Stimulated activated CD8-positive, alpha-beta memory T cell treated with anti-CD3 and anti-CD28 coated beads, Interleukin-4, amount 100 ng/mL, for 4 hours (primary cell): ENCODE measurements around the gene GFY.
A peak's percentile ranks its signal among the peaks of the same experiment; 100 is the strongest.

Experiments
- DNase-seq, 2 donors: peaks; one replicate each; pipeline ENCODE4 v3.0.0-alpha.2; 2020; ENCODE audit warnings: low read depth in 2 of 2, low spot score in 1 of 2

GFY gene

GRCh38 chr19:49425178-49425577, at the start of gene GFY:
Gene GFY, plus strand, starts transcription at chr19:49425388. Its CDS starts 1,043 bp downstream, at chr19:49426431.
- no peak for DNase-seq

- DNase-seq = no peak
Observed at GRCh38 chr19:49378512-49378911, 46.7 kb upstream of the GFY start.

GRCh38 chr19:49380391-49380790, 44.8 kb upstream of the GFY start:
- DNase-seq = no peak

GRCh38 chr19:49382639-49383038, 42.5 kb upstream of the GFY start:
- no peak for DNase-seq

GRCh38 chr19:49383599-49383998, 41.6 kb upstream of the GFY start:
- DNase-seq = no peak

- DNase-seq = peak; percentile 72 to 76
Observed at GRCh38 chr19:49387936-49388372, 37.2 kb upstream of the GFY start, which contains the start of gene KASH5. Gene KASH5, plus strand, starts transcription at chr19:49388249. Its CDS starts 2,635 bp downstream, at chr19:49390884.

GRCh38 chr19:49389406-49389805, 35.8 kb upstream of the GFY start:
- DNase-seq = no peak

- no peak for DNase-seq
Observed at GRCh38 chr19:49390131-49390928, 34.9 kb upstream of the GFY start.

GRCh38 chr19:49390929-49391359, 34.2 kb upstream of the GFY start:
- DNase-seq = no peak

- DNase-seq = peak; percentile 56 to 58
Observed at GRCh38 chr19:49391581-49392399, 33.4 kb upstream of the GFY start.

GRCh38 chr19:49393881-49394280, 31.3 kb upstream of the GFY start:
- no peak for DNase-seq

- no peak for DNase-seq
Observed at GRCh38 chr19:49395581-49396407, 29.4 kb upstream of the GFY start.

GRCh38 chr19:49396738-49397505, 28.3 kb upstream of the GFY start:
- DNase-seq = no peak

- no peak for DNase-seq
Observed at GRCh38 chr19:49398001-49398615, 27.1 kb upstream of the GFY start.

GRCh38 chr19:49398931-49399330, 26.3 kb upstream of the GFY start:
- DNase-seq = no peak

GRCh38 chr19:49400029-49400428, 25.2 kb upstream of the GFY start:
- no peak for DNase-seq

GRCh38 chr19:49403404-49404187, 21.6 kb upstream of the GFY start:
- no peak for DNase-seq

GRCh38 chr19:49407079-49407478, 18.1 kb upstream of the GFY start:
- no peak for DNase-seq

- no peak for DNase-seq
Observed at GRCh38 chr19:49407482-49408015, 17.6 kb upstream of the GFY start.
